Amniotic stem cell (primary cell): ENCODE data around the gene LPP.

Experiments used
- DNase-seq: peaks from one replicate; lab custom pipeline; 2025; lab: John Stamatoyannopoulos, UW

LPP gene

DNA sequence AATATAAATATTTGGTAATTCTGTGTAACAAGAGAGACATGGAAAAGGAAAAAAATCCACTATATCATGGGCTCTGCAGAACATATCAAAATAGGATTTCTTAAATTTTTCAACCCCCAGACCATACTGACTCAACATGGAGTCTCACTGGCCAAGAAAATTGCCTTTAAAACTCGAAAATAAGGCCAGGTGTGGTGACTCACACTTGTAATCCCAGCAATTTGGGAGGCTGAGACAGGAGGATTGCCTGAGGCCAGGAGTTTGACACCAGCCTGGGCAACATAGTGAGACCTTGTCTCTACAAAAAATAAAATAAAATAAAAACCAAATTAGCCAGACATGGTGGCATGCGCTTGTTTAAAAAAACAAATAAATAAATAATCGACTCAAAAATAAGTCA is 723.4 kb downstream of the LPP start:
- no peak for DNase-seq

DNA sequence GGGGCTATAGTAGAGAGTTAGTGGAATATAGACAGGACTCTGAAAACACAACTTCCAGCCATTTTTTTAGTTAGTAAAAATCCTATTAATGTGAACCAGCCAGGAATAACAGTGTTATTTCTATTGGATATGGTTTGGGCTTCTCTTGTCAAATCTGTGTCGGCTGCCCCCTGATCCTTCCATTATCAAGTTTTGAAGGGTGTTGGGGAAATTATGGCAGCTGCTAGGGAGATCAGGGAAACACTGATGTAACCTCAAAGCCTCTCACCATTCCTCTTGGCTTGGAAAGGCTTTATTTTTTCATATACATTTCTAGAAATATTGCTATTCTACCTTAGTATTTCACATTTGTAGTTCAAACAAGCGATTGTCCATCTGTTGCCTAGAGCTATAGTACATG is 724.1 kb downstream of the LPP start:
- no peak for DNase-seq

DNA sequence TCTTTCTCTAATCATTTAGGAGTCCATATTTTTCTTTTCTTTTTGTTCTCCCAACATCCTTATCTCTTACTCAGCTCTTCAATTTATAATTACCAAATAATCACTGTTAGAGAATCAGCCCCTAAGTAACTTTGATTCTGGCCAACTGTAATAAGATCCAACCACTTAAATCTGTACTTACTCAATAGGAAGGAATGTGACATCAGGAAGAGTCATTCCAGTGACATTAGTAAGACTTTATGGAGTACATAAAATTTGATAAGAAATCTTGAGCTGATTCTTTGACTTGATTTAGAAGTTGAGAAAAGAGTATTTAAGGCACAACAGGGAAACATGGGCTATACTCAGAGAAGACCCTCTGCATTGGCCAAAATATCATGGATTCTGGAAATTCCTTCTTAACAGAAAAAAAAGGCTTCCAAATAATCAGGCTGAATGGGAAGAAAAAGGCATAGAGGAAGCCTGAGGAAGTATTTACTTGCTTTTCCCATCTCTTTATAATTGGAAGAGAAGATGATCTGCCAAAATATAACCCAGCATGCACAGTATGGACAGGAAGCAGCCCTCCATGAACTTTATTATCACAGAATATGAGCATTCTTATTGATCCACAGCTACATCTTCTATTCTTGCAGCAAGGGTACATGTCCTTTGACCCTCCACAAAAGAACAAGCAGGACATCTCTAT is 728.1 kb downstream of the LPP start:
- DNase-seq, result peak; percentile 36

DNA sequence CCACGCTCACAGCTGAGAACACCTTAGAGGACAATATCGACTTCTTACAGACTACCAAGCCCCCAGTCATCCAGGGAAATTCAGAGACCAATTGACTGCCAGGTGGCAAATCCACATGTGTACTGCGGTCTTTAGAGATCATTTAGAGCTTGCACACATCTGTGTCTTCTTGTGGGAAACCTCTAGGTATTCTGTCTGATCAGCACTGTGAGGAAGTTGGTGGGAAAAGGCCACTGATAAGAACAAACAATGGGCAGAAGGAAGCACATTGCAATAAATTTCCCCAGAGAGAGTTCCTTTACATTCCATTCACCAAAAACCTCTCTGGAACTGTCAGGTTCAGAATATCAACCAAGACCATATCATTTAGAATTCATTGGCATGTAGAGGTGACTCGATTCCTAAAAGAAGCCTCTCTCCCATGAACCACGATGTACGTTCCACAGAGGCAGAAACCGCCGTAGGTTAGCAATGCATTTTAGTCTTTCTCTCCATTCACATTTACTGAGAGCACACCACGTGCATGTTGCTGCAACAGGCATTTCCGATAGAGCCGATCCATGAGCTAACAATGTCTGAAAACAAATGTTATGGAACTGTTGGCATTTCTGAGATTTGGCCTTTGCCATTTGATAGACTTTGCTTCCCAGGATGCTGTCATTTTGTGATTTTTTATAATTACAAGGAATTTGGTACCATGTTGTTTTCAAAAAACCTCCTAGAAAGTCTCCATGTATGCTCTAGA is 730.5 kb downstream of the LPP start:
- DNase-seq, result no peak

DNA sequence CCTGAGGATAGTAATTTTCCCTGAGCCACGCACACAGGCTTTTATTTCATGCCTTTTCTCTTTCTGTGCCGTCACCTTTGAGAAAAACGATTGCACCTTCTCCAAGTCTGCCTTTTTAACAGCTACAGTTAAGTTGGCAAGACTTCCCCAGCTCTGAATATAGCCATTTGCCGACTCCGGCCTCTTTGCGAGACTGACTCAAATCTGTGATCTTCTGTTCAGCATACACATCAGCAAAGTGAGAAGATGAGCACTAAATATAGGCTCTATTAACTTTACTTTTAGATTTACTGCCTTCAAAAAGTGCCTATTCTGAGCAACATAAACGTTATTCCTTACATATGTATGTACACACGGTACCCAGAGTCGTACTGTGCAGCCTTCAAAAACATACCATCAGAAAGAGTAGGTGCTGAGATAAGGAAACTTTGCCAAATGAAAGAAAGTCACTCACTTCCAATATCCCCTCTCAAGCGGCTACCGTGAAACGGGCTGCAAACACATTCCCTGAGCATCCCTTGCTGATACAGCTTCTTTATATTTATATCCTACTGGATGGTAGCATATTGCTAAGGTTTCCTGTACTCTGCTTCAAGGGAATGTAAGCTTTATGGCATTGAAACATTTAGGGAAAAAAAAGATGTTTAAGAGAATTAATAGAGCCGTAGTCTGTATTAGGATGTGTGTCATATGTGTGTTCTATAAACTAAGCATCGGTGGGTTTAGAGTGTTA is 734.5 kb downstream of the LPP start:
- no peak for DNase-seq

DNA sequence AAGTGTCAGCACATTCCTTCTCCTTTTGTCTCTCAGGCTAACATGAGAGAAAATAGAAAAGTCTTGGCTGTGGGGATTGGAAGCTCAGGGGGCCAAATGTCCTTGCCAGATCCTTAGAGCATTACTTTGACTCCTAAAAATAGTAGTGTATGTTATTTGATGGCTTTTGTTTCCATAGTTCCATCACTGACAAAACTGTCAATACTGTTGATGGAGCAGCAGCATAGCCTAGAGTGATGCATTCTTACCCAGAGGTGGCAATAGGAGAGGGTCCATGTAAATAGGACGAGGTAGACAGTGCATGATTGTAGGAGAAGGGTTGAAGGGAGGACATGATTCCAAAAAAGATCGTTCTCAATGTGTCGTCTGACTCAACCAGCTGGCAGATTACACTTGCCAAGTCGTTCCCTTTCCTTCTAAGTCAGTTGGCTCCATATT is 735.1 kb downstream of the LPP start:
- no peak for DNase-seq

DNA sequence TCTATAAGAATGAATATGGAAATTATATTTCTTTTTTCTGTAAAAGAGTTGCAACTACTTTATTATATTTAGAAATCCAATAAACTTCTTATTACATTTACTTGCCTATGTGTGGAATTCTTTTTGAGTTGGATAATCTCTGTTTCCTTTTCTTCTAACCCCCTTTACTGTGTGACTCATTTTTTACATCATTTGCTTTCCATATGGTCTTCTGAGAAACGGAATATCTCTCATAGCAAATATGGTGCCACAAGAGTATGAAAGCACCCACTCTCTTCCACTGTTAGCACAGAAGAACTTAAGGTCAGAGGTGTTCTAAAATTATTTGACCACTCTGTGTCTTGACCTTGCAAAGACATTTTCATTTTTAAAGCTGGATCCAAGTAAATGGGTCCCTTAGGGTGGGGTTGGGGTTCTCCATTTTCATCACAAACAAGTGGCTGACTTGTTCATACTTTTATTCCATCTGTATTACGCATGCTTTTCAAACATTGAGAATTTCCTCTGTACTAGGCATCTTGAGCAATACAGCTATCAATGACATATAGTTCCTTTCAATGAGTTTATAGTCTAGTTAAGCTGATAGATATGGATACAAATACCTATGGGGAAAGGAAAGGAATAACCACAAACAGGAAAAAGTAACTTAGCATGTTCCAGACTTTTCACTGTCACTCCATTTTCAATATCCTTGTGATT is 736.8 kb downstream of the LPP start:
- no peak for DNase-seq

DNA sequence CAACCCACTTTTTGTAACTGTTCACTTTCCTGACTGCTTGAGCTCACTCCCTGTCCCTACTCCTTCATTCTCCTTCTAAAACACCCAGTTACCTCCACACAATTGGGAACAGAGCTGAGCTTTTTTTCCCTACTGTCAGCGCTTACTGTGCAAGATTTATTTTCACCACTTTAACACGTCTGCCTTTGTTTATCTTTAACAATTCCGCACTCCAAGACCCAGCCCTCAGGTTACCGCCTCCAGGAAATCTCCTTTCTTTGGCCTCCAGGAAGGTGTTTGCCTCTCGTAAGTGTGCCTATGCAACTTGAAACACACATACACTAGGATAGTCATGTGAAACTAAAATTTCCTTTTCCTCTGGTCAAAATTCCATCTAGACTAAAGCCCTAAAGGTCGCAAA is 745.9 kb downstream of the LPP start:
- no peak for DNase-seq

DNA sequence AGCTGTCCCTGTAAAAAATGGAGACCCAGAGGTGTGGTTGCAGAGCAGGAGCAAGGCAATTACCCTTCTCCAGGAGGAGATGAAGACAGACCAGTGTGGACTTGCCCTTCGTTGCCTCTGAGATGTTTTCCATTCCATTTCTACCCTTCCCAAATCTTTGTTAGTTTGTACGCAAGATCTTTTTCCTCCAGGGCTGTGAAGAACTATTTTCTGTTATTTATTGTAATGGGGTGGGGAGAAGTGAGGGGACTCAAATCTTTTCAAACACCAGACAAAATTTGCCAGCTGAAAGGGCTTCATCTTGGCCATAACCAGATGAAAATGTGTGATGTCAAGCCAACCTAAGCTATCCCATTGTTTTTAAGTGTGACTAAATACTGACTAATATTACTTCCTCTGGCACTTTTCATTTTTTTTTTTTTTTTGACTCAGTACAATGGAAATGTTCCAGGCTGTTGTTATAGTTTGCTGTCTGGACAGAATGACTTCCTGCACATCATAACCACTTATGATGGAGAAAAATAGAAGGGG is 746.5 kb downstream of the LPP start:
- DNase-seq, result no peak

DNA sequence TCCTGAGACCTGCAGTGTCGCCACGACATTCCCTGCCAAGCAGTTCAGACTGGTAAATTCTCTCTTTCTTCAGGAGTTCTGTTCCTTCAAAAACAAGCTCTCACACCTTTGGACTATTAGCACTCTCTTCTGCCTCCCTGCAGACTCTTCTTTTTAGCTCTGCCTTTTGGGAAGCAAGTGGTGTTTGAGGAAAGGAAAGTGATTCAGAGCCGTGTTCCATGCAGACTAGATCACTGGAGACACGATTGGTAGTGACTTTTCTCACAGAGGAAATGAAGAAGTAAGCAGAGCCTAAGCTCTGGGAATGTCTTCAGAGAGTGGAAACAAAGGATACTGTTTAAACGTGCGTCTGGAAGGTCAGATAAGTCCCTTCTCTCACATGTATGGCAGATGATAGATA is 747.2 kb downstream of the LPP start:
- DNase-seq, result no peak

DNA sequence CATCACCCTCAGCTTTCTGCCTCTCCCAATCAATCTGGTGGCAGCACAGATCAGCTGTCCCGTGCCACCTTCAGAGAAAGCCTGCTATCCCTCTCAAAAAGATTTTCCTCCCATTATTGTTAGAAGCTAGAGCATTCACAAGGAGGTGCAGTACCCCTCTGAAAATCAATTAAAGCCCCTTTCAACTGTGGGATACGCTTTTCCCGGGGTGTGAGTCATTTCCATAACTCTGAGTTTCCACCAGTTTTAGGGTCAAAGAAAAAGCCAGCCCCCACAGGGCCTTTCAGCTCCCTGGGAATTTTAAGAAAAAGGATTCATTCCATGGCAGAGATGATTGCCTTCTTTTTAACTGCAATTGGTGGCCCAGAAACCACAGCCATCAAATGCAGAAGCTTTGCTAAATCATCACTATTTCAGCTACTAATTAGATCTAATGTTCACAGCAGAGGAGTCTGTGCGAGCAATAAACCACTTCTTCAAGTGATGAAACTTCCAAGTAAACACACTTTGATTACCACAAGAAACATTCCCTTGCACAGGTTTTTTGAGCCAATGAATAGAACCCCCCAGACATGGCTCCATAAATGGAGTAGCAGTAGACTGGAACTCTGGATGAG is 747.8 kb downstream of the LPP start:
- no peak for DNase-seq

DNA sequence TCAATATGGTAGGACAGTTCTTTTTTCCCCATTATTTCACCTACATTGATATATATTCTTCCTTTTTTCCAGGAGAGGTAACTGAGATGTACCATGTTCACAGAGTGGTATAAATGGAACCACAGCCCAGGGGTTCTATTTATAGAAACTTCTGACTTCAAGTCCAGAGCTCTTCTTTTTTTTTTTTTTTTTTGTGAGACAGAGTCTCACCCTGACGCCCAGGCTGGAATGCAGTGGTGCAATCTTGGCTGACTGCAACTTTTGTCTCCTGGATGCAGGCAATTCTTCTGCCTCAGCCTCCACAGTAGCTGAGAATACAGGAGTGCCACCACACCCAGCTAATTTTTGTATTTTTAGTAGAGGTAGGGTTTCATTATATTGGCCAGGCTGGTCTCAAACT is 750.7 kb downstream of the LPP start:
- DNase-seq, result no peak

DNA sequence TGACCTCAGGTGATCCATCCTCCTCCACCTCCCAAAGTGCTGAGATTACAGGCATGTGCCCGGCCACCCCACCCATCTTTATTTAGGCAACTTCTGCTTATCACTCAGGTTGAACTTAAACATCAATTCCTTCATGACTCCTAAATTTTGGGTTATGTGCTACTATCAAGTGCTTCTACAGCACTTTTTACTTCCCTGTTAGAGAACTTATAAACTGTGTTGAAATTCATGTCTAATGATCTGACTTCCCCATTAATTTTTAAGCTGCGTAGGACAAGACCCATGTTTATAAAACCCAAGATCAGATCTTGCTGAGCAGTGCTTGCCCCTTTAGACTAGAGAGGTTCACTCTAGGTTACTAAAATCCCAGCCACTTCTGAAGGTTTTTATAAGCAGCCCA is 751.6 kb downstream of the LPP start:
- DNase-seq, result no peak

DNA sequence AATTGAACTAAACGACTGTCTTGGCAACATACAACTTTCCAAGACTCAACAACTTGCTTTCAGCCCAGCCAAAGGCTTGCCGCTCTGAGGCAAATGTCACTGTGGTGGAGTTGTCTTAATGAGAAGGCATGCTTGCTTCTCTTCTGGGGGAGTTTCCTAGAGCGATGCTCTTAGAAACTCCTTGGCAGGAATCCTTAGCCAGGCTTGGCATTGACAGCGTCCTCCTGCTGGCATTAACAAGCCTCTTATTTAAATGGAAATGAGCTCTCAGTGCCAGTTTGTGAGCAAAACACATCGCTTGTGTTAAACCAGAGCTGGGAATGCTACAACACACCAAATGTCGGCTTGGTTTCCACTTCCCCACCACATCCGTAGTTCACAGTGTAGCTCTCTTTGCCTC is 752.3 kb downstream of the LPP start:
- no peak for DNase-seq

DNA sequence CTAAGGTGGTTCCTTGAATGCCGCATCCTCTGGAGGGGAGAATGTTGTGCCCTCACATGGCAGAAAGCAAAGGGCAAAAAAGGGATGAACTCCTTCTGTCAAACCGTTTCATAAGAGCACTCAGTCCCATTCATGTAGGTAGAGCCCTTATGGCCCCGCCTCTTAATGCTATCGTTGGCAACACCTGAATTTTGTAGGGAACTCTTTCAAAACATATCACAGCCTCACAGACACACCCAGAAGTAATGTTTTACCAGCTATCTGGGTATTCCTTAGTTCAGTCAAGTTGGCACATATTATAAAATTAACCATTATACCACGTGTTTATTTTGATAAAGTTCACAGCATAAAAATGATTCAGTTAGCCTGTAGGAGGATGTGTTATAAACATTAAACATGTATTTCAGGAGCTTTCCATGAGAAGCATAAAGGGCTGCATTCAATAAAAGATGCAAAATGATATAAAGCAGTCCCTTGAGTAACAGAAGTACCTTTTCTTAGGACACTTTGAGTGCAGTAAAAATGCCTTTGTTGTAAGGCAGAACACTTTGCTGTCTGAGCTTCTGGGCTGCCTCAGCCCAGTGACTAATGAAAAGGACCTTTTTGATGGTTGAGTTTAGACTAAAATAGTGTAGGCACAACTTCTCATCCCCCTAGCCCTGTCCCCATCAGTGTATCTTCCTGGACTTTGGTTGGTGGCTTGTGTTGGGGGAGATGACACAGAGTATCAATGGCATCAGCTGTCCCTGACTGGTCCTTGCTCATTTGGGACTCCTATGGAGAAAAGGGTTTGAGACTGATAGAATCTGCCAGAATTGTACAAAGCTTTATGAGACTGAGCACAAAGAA is 754.3 kb downstream of the LPP start:
- no peak for DNase-seq

DNA sequence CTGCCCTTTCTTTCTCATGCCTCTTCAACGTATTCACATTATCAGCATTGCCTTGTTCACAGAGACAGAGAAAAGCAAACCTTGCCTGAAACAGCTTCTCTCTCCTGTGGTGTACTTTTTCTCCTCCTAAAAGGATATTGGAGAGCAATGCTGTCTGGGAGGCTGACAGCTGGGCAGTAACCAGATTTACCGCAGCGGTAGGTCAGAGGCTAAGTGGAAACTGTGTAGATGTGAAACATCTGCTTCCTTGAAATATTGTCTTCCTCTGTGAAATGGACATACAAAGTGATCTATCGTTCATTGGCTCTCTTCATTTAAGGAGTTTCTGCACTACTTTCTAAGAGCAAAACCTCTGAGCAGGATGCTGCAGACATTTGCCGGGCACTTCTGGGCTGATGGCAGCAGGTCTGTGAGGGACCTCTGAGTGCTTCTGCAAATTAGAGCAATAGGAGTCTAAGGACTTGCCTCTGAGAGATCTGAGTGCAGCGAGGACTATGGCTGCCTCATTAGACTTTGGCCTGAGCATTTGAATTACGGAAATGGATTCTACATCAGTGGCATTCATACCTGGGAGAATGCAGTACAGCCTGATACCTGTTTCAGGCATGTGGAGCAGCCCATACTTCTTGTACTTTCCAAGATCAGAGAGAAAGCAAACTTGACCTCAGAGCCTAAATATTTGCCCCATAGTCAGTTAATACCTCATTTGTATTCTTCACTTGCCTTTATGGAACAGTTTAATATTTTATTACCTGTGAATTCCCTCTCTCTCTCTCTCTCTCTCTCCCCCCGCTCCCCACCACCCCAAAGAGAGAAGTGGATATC is 757.3 kb downstream of the LPP start:
- no peak for DNase-seq

DNA sequence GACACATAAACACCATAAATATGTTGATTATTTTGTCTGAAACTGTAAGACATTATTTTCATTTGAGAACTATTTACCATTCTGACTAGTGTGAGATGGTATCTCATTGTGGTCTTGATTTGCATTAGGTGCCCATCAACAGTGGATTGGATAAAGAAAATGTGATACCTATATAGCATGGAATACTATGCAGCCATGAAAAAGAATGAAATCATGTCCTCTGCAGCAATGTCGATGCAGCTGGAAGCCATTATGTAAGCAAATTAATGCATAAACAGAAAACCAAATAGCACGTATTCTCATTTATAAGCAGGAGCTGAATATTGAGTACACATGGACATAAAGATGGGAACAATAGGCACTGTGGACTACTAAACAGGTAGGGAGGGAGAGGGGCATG is 759.1 kb downstream of the LPP start:
- DNase-seq, result no peak

DNA sequence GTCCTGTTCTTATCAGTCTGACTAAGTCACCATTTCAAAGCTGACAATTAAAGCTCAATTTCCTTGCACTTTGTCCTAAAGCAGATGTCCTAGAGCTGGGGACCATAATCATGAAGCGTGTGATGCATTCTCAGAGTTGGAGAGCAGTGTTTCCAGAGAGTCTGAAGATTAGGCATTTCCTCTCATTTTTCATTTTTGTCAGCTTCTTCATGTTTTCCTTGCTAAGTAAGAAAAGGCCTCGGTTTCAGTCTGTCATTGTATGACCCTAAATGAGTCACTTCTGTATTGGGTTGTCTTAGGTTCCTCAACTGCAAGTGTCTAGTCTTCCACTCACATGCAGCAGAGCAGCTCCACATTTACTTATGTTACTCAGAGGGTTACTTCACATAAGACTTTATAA is 760.6 kb downstream of the LPP start:
- DNase-seq, result no peak

DNA sequence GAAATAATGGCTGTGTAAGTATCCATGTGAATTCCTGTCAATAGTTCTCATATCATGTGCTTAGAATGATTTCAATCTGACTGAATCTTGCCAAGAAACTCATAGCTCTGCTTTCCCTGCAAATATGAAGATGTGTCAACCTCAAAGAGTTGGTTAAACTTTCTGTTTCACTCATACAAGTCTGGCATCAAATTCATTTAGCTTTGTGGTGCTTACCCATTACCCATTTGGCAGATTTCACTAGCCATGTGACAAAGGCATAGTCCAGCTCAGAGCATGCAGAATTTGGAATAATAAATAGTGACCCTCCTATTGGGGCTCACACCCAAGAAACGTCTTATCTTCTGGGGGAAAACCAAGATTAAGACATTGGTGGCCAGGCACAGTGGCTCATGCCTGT is 761.2 kb downstream of the LPP start:
- DNase-seq, result no peak

DNA sequence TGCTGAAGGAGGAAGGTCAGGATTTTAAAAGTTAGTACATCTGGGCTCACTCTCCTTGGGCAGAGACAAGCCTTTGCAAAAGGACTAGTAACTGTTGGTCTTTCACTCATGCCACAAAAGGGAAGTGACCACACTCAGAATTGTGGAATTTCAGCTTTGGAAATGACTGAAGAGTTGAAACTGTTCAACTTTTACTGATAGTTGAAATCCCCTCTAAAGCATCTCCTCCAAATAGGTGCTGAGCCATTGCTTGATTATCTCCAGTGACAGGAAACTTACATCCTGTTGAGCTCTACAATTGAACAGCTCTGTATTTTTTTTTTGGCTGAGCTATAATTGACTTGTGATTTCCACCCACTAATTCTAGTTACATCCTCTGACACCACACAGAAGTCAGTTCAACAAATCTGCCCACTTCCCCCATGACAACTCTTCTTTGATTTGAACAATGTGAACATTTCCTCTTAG is 763.0 kb downstream of the LPP start:
- DNase-seq, result no peak
